H9 (cell line): Measurements from ENCODE around the gene LIG3. TPM values are rescaled to one million over a fixed set of nuclear protein-coding genes. Genes with fewer than 3 reads are reported as not detected.

Experiments used
- DNase-seq: peaks from one replicate; pipeline ENCODE4 v3.0.0-alpha.2; 2017
- H2AFZ ChIP-seq: one replicate; pipeline ENCODE4 v1.6.1; 2013; ENCODE audit warnings: mild to moderate bottlenecking, low read length, control low read depth, moderate library complexity
- H2AK5ac ChIP-seq: 2 replicates; pipeline ENCODE4 v1.6.1; 2013; ENCODE audit warnings: low read length, control low read depth, mixed read lengths; ENCODE audit not compliant: insufficient read length
- H2BK120ac ChIP-seq: one replicate; pipeline ENCODE4 v1.6.1; 2013; ENCODE audit warnings: low read depth, mild to moderate bottlenecking, low read length, control low read depth, inconsistent platforms; ENCODE audit not compliant: poor library complexity, severe bottlenecking
- H2BK12ac ChIP-seq: 2 replicates; pipeline ENCODE4 v1.6.1; 2013; ENCODE audit warnings: low read length, control low read depth, mixed read lengths, low read depth; ENCODE audit not compliant: insufficient read length
- H2BK15ac ChIP-seq: 2 replicates; pipeline ENCODE4 v1.6.1; 2013; ENCODE audit warnings: low read depth, low read length, control low read depth
- H2BK20ac ChIP-seq: one replicate; pipeline ENCODE4 v1.6.1; 2013; ENCODE audit warnings: low read depth, mild to moderate bottlenecking, low read length, control low read depth, inconsistent platforms; ENCODE audit not compliant: poor library complexity, severe bottlenecking
- H2BK5ac ChIP-seq: 2 replicates; pipeline ENCODE4 v1.6.1; 2013; ENCODE audit warnings: low read length, control low read depth, mixed read lengths; ENCODE audit not compliant: insufficient read length
- H3K14ac ChIP-seq: 2 replicates; pipeline ENCODE4 v1.6.1; 2013; ENCODE audit warnings: low read length, control low read depth; ENCODE audit not compliant: insufficient read depth
- H3K18ac ChIP-seq: 2 replicates; pipeline ENCODE4 v1.6.1; 2013; ENCODE audit warnings: low read depth, mild to moderate bottlenecking, mixed read lengths, low read length, control low read depth; ENCODE audit not compliant: insufficient read length
- H3K23ac ChIP-seq: 2 replicates; pipeline ENCODE4 v1.6.1; 2013; ENCODE audit warnings: low read length, control low read depth, mixed read lengths, low read depth; ENCODE audit not compliant: insufficient read length
- H3K23me2 ChIP-seq: 2 replicates; pipeline ENCODE4 v1.6.1; 2013; ENCODE audit warnings: low read depth, mild to moderate bottlenecking, mixed read lengths, low read length, control low read depth; ENCODE audit not compliant: insufficient read length, poor library complexity, severe bottlenecking
- H3K27ac ChIP-seq: 2 replicates; pipeline ENCODE4 v1.5.1; 2013; ENCODE audit warnings: low read length, control low read depth, mixed read lengths, low read depth; ENCODE audit not compliant: insufficient read length
- H3K27me3 ChIP-seq: 2 replicates; pipeline ENCODE4 v1.6.1; 2013; ENCODE audit warnings: low read length, control low read depth, inconsistent platforms; ENCODE audit not compliant: insufficient read depth
- H3K4ac ChIP-seq: 2 replicates; pipeline ENCODE4 v1.6.1; 2013; ENCODE audit warnings: low read depth, mild to moderate bottlenecking, control low read depth, inconsistent platforms, low read length, moderate library complexity
- H3K4me1 ChIP-seq: 2 replicates; pipeline ENCODE4 v1.6.1; 2013; ENCODE audit warnings: low read length, control low read depth, inconsistent platforms; ENCODE audit not compliant: insufficient read depth
- H3K4me2 ChIP-seq: 2 replicates; pipeline ENCODE4 v1.6.1; 2013; ENCODE audit warnings: low read length, control low read depth, mixed read lengths; ENCODE audit not compliant: insufficient read length, insufficient read depth
- H3K56ac ChIP-seq: 2 replicates; pipeline ENCODE4 v1.6.1; 2013; ENCODE audit warnings: low read depth, mild to moderate bottlenecking, mixed read lengths, low read length, control low read depth; ENCODE audit not compliant: insufficient read length
- H3K79me1 ChIP-seq: 2 replicates; pipeline ENCODE4 v1.6.1; 2013; ENCODE audit warnings: low read depth, mild to moderate bottlenecking, moderate library complexity, low read length, control low read depth, inconsistent platforms; ENCODE audit not compliant: insufficient read depth, poor library complexity, severe bottlenecking
- H3K79me2 ChIP-seq: 2 replicates; pipeline ENCODE4 v1.6.1; 2013; ENCODE audit warnings: low read length, control low read depth, inconsistent platforms; ENCODE audit not compliant: insufficient read depth
- H3K9ac ChIP-seq: 2 replicates; pipeline ENCODE4 v1.6.1; 2013; ENCODE audit warnings: low read length, control low read depth, mixed read lengths; ENCODE audit not compliant: insufficient read length; ENCODE audit errors: extremely low read depth
- H3K9me3 ChIP-seq: one replicate; pipeline ENCODE4 v1.6.1; 2013; ENCODE audit warnings: low read depth, low read length, inconsistent platforms; ENCODE audit not compliant: control insufficient read depth
- H3T11ph ChIP-seq: one replicate; pipeline ENCODE4 v1.6.1; 2013; ENCODE audit warnings: mild to moderate bottlenecking, low read length, control low read depth, inconsistent platforms
- H4K20me1 ChIP-seq: one replicate; pipeline ENCODE4 v1.6.1; 2013; ENCODE audit not compliant: control insufficient read depth, insufficient read length, insufficient read depth
- H4K5ac ChIP-seq: 2 replicates; pipeline ENCODE4 v1.6.1; 2013; ENCODE audit warnings: low read depth, mild to moderate bottlenecking, mixed read lengths, low read length, control low read depth; ENCODE audit not compliant: insufficient read length
- H4K8ac ChIP-seq: replicated peaks from 2 replicates; pipeline ENCODE4 v1.6.1; 2013; ENCODE audit warnings: low read length, control low read depth, mixed read lengths, low read depth; ENCODE audit not compliant: insufficient read length
- H4K91ac ChIP-seq: 2 replicates; pipeline ENCODE4 v1.6.1; 2013; ENCODE audit warnings: low read depth, mild to moderate bottlenecking, moderate library complexity, mixed read lengths, low read length, control low read depth; ENCODE audit not compliant: insufficient read length
- H3K27ac Mint-ChIP-seq, 3 experiments: 2 replicates in 2 of 3; 3 replicates in 1 of 3; pipeline ENCODE4 v1.8.0; 2020 to 2021; ENCODE audit warnings: mixed read lengths in 3 of 3, mild to moderate bottlenecking in 1 of 3, moderate library complexity in 1 of 3
- H3K27me3 Mint-ChIP-seq: 2 replicates; pipeline ENCODE4 v1.8.0; 2021; ENCODE audit warnings: low read depth, mild to moderate bottlenecking, moderate library complexity, mixed read lengths
- H3K36me3 Mint-ChIP-seq, 3 experiments: 2 replicates in 2 of 3; 3 replicates in 1 of 3; pipeline ENCODE4 v1.8.0; 2020 to 2021; ENCODE audit warnings: low read depth in 3 of 3, mixed read lengths in 3 of 3; ENCODE audit not compliant: insufficient read depth in 1 of 3
- H3K4me1 Mint-ChIP-seq, 2 experiments: 2 replicates each; pipeline ENCODE4 v1.8.0; 2020; ENCODE audit warnings: mixed read lengths in 2 of 2
- H3K4me3 Mint-ChIP-seq, 2 experiments: 2 replicates in 1 of 2; 3 replicates in 1 of 2; pipeline ENCODE4 v1.8.0; 2020 to 2021; ENCODE audit warnings: mild to moderate bottlenecking in 2 of 2, mixed read lengths in 2 of 2, moderate library complexity in 1 of 2
- H3K9me3 Mint-ChIP-seq, 2 experiments: 2 replicates in 1 of 2; 3 replicates in 1 of 2; pipeline ENCODE4 v1.8.0; 2020; ENCODE audit warnings: mild to moderate bottlenecking in 2 of 2, mixed read lengths in 2 of 2, moderate library complexity in 1 of 2
- WGBS: extraction: QIAGEN DNeasy Blood & Tissue Kit; methylation state at CpG from one replicate; pipeline ENCODE4 v1.1.7; 2013; ENCODE audit warnings: missing lambda C conversion rate, low lambda C conversion rate, mixed read lengths; ENCODE audit not compliant: insufficient read length; ENCODE audit errors: extremely low coverage; 5-methylcytosine and 5-hydroxymethylcytosine counted together
- total RNA-seq: library from RNA; stranded (reverse); gene quantifications from 2 replicates; pipeline ENCODE4 v1.2.1, GENCODE V29; 2021
- TF ChIP-seq, protein P1 (sequence below): fragments of 200-600 bp; sonication (generic); conservative IDR thresholded peaks from 3 replicates; pipeline ENCODE4 v1.8.0; 2021; ENCODE audit warnings: antibody characterized with exemption, mild to moderate bottlenecking

The LIG3 gene
- total RNA-seq, 1 experiment from 2014 or later = 96.0 TPM

DNA sequence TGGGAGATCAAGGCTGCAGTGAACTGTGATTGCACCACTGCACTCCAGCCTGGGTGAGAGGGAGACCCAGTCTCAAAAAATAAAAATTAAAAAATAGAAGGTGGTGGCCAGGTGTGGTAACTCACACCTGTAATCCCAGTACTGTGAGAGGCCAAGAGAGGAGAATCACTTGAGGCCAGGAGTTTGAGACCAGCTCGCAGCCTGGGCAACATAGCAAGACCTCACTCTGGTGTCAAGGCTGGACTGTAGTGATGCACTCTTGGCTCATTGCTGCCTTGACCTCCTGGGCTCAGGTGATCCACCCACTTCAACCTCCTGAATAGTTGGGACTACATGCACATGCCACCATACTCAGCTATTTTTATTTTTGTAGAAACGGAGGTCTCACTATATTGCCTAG, 69.9 kb downstream of the LIG3 start:
- Mint-ChIP-seq H3K36me3 (0 out of 7 replicates have a peak, but pooled peaks cover 0 to 4% (median 0%) of the 10 kb centered on the region in 3 experiments), H3K9me3 (no peaks in the 10 kb centered on the region), H3K27me3 (no peaks in the 10 kb centered on the region), H3K27ac (no peak overlapping the region), H3K4me1 (peaks cover 26% of the 10 kb centered on the region in 2 experiments), H3K4me3 (no peak overlapping the region)
- H2BK20ac ChIP-seq = no peak overlapping the region
- no peak overlapping the region for H3K27ac ChIP-seq
- no peaks in the 10 kb centered on the region for H3K23me2 ChIP-seq
- no peak overlapping the region for H3K4me2 ChIP-seq
- H3K9me3 ChIP-seq = no peaks in the 10 kb centered on the region
- no peak overlapping the region for H3T11ph ChIP-seq
- no peak overlapping the region for H3K56ac ChIP-seq
- H3K4ac ChIP-seq = no peak overlapping the region
- no peaks in the 10 kb centered on the region for H3K79me1 ChIP-seq
- no peak overlapping the region for H4K8ac ChIP-seq
- H2BK15ac ChIP-seq = no peak overlapping the region
- no peak overlapping the region for H2BK12ac ChIP-seq
- H3K14ac ChIP-seq = no peak overlapping the region
- no peaks in the 10 kb centered on the region for H4K20me1 ChIP-seq
- H2BK5ac ChIP-seq = no peak overlapping the region
- no peak for DNase-seq
- no peak overlapping the region for H3K23ac ChIP-seq
- H3K18ac ChIP-seq = no peak overlapping the region
- no peaks in the 10 kb centered on the region for H3K4me1 ChIP-seq
- no peak overlapping the region for H3K9ac ChIP-seq
- WGBS = no CpG with 5 or more reads among the region's 2 CpGs
- H2AK5ac ChIP-seq = no peak overlapping the region
- TF ChIP-seq, protein P1, sequence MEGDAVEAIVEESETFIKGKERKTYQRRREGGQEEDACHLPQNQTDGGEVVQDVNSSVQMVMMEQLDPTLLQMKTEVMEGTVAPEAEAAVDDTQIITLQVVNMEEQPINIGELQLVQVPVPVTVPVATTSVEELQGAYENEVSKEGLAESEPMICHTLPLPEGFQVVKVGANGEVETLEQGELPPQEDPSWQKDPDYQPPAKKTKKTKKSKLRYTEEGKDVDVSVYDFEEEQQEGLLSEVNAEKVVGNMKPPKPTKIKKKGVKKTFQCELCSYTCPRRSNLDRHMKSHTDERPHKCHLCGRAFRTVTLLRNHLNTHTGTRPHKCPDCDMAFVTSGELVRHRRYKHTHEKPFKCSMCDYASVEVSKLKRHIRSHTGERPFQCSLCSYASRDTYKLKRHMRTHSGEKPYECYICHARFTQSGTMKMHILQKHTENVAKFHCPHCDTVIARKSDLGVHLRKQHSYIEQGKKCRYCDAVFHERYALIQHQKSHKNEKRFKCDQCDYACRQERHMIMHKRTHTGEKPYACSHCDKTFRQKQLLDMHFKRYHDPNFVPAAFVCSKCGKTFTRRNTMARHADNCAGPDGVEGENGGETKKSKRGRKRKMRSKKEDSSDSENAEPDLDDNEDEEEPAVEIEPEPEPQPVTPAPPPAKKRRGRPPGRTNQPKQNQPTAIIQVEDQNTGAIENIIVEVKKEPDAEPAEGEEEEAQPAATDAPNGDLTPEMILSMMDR = no peak
- H3K27me3 ChIP-seq = no peaks in the 10 kb centered on the region
- no peak overlapping the region for H2AFZ ChIP-seq
- no peak overlapping the region for H4K91ac ChIP-seq
- H3K79me2 ChIP-seq = no peaks in the 10 kb centered on the region
- H4K5ac ChIP-seq = no peak overlapping the region
- no peak overlapping the region for H2BK120ac ChIP-seq
